Measurements from ENCODE around the gene ABHD17A. TPM values are rescaled to one million over a fixed set of nuclear protein-coding genes. Genes with fewer than 3 reads are reported as not detected.
A peak's percentile ranks its signal among the peaks of the same experiment; 100 is the strongest.

ABHD17A gene
- polyA plus RNA-seq, 1 experiment = 30.8 TPM

DNA sequence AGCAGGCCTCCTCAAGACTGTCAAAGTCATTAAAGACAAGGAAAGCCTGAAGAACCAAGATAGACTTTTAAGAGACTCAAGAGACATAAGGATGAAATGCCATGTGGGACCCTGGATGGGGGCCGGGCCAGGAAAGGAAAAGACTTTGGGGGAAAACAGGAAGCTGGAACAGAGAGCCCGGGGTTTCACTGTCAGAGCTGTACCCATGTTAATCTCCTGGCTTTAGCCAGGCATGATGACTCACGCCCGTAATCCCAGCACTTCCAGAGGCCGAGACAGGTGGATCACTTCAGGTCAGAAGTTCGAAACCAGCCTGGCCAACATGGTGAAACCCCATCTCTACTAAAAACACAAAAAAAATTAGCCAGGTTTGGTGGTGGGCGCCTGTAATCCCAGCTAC lies 16.3 kb downstream of the ABHD17A start:
- POLR2A ChIA-PET = interaction anchor here (0.8 kb wide), 1 partner anchor 264 kb away, joined by 5 read pairs; the partner anchor contains the start of gene UQCR11
- TF ChIP-seq, protein P1, sequence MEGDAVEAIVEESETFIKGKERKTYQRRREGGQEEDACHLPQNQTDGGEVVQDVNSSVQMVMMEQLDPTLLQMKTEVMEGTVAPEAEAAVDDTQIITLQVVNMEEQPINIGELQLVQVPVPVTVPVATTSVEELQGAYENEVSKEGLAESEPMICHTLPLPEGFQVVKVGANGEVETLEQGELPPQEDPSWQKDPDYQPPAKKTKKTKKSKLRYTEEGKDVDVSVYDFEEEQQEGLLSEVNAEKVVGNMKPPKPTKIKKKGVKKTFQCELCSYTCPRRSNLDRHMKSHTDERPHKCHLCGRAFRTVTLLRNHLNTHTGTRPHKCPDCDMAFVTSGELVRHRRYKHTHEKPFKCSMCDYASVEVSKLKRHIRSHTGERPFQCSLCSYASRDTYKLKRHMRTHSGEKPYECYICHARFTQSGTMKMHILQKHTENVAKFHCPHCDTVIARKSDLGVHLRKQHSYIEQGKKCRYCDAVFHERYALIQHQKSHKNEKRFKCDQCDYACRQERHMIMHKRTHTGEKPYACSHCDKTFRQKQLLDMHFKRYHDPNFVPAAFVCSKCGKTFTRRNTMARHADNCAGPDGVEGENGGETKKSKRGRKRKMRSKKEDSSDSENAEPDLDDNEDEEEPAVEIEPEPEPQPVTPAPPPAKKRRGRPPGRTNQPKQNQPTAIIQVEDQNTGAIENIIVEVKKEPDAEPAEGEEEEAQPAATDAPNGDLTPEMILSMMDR (IDR thresholded peaks at IDR 0.05; ENCODE audit: low read depth, low read length) = no peak
- Histone ChIP-seq H3K4me3 (ENCODE audit: low read depth, low read length) (no peak overlapping the region), H3K27me3 (ENCODE audit: control insufficient read depth, insufficient read depth, low read length) (no peaks in the 10 kb centered on the region), H3K27ac (ENCODE audit: low read depth, low read length) (no peak overlapping the region), H3K9me3 (ENCODE audit: control insufficient read depth, insufficient read depth, low read length) (no peaks in the 10 kb centered on the region)
- CTCF ChIA-PET = no interaction called here
- DNase-seq (ENCODE audit: low read depth, low spot score) = no peak

DNA sequence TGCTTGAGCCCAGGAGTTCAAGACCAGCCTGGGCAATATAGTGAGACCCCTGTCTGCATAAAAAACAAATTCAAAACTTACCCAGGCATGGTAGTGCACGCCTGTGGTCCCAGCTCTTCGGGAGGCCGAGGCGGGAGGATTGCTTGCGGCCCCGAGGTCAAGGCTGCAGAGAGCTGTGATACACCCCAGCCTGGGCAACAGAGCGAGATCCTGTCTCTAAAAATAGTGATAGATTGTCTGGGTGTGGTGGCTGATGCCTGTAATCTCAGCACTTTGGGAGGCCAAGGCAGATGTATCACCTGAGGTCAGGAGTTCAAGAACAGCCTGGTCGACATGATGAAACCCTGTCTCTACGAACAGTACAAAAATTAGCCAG lies 18.0 kb downstream of the ABHD17A start:
- DNase-seq (ENCODE audit: low read depth, low spot score) = no peak
- H3K27ac ChIP-seq (ENCODE audit: low read depth, low read length) = no peak overlapping the region
- TF ChIP-seq, protein P1 (IDR thresholded peaks at IDR 0.05; ENCODE audit: low read depth, low read length) = no peak
- no peaks in the 10 kb centered on the region for H3K9me3 ChIP-seq (ENCODE audit: control insufficient read depth, insufficient read depth, low read length)
- H3K27me3 ChIP-seq (ENCODE audit: control insufficient read depth, insufficient read depth, low read length) = no peaks in the 10 kb centered on the region
- no peak overlapping the region for H3K4me3 ChIP-seq (ENCODE audit: low read depth, low read length)
- CTCF ChIA-PET = no interaction called here
- POLR2A ChIA-PET = no interaction called here

DNA sequence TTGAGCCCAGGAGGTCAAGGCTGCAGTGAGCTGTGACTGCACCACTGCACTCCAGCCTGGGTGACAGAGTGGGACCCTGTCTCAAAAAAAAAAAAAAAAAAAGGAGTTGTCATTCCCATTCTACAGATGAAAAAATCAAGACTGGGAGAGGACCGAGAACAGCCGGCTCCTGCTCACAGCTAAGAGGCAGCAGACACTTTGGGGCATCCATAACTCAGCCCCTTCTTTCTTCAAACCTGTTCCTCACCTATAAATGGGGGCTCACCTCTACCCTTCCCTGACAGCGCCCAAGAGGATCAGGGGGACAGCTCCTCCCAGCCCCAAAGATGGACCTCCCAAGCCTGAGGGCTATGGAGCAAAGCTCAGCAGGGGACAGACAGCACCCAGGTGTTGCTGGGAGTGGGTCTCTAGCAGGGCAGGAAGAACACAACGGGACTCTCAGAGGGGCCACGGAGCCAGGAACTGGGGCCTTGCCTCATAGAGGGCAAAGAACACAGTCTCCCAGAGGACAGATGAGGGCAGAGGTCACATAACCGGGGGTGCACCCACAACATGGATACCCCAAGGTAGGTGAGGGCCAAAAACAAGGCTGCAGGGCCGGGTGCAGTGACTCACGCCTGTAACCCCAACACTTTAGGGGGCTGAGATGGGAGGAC lies 18.5 kb downstream of the ABHD17A start:
- no peaks in the 10 kb centered on the region for H3K27me3 ChIP-seq (ENCODE audit: control insufficient read depth, insufficient read depth, low read length)
- TF ChIP-seq, protein P1 (IDR thresholded peaks at IDR 0.05; ENCODE audit: low read depth, low read length) = no peak
- H3K9me3 ChIP-seq (ENCODE audit: control insufficient read depth, insufficient read depth, low read length) = no peaks in the 10 kb centered on the region
- no peak for DNase-seq (ENCODE audit: low read depth, low spot score)
- POLR2A ChIA-PET = no interaction called here
- CTCF ChIA-PET = no interaction called here
- H3K4me3 ChIP-seq (ENCODE audit: low read depth, low read length) = no peak overlapping the region
- H3K27ac ChIP-seq (ENCODE audit: low read depth, low read length) = no peak overlapping the region

DNA sequence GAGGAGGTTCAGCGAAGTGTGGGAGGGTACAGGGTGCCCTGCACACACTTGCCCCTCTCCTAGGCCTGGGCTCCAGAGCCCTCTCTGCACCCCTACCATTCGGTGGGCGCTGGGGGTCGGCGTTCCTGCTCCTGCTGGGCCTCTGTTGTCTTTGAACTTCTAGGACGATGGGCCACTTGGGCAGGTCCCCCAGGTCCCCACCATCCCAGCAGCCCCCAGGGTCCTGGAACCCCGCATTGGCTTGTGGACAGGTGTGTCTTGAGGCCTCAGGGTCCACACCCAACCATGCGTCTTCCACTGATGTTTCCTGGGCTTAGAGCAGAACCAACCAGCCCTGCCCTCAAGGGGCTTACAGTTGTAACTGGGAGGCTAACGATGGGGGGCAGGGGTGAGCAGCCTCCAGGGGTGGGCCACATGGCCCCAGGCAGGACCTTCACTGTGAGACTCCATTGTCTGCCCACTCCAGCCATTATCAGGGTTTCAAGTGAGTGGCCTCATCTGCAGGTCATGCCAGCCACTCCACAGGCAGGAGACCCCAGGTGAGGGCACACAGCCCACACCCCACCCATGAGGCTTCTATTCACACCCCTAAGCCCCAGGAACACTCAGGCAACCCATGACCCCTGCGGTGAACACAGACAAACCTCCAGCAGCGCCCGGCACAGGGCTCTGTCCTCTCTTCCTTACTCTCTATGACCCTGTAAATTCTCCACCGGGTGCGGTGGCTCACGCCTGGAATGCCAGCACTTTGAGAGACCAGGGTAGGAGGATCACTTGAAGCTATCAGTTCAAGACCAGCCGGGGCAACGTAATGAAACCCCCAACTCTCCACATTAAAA lies 19.9 kb downstream of the ABHD17A start:
- TF ChIP-seq, protein P1 (IDR thresholded peaks at IDR 0.05; ENCODE audit: low read depth, low read length) = no peak
- Histone ChIP-seq H3K27ac (ENCODE audit: low read depth, low read length) (peak overlapping the region; percentile 47), H3K4me3 (ENCODE audit: low read depth, low read length) (peak overlapping the region; percentile 73), H3K27me3 (ENCODE audit: control insufficient read depth, insufficient read depth, low read length) (no peaks in the 10 kb centered on the region), H3K9me3 (ENCODE audit: control insufficient read depth, insufficient read depth, low read length) (no peaks in the 10 kb centered on the region)
- no peak for DNase-seq (ENCODE audit: low read depth, low spot score)
- CTCF ChIA-PET = interaction anchor here (1.0 to 2.1 kb wide), 4 partner anchors 9 to 32 kb away, joined by 3 to 9 read pairs (median 4); no protein-coding TSS in a partner anchor
- POLR2A ChIA-PET = interaction anchor here (0.6 to 1.4 kb wide), 3 partner anchors 10 to 597 kb away, joined by 3 to 19 read pairs (median 4); partner anchors contain the start of gene CIRBP

All from AG04450 (cell line).